Measurements from ENCODE around the gene ELOVL6. TPM values are rescaled to one million over a fixed set of nuclear protein-coding genes. Genes with fewer than 3 reads are reported as not detected.

The ELOVL6 gene
- total and polyA plus RNA-seq, 10 of the 15 experiments (the other 5 are each of a cell fraction or from before 2014, with no cell fraction given) = 3.9 to 33.5 (median 8.1) TPM

GRCh38 chr4:110008540-110008939 lies 189.9 kb downstream of the ELOVL6 start:
- H3K9me3 ChIP-seq (replicated peaks; ENCODE audit: control insufficient read depth, insufficient read depth, low read length) = no peaks in the 10 kb centered on the region
- H3K4me1 ChIP-seq (ENCODE audit: control insufficient read depth, insufficient read depth, low read length) = peaks cover 4% of the 10 kb centered on the region; the same call in 1 of the 2 replicates
- ChIA-PET RAD21 (ENCODE audit: unreplicated experiment) (interaction anchor here (0.8 to 1.4 kb wide), 2 partner anchors 9 to 504 kb away, joined by 3 to 4 read pairs; no protein-coding TSS in a partner anchor), POLR2A (no interaction called here), SMC1A (ENCODE audit: uncharacterized antibody, unreplicated experiment) (interaction anchor here (0.6 to 6.6 kb wide), 12 partner anchors 9 to 506 kb away, joined by 3 to 56 read pairs (median 3); no protein-coding TSS in a partner anchor), CTCF (interaction anchor here (1.1 to 22.1 kb wide), 5 partner anchors 10 to 505 kb away, joined by 3 to 812 read pairs (median 12); no protein-coding TSS in a partner anchor)
- FAIRE-seq (no peak), DNase-seq (ENCODE audit: low read depth, low spot score) (no peak), ATAC-seq (no peak)
- no TSS peak for BruUV-seq (replicated peaks)
- no peak overlapping the region for H2AFZ ChIP-seq (ENCODE audit: control insufficient read depth, low read depth, low read length)
- H3K9ac ChIP-seq (ENCODE audit: control insufficient read depth, insufficient read depth, low read length) = no peak overlapping the region
- H3K4me2 ChIP-seq (ENCODE audit: control insufficient read depth, insufficient read depth) = no peak overlapping the region
- H4K20me1 ChIP-seq (ENCODE audit: control insufficient read depth, insufficient read depth) = no peaks in the 10 kb centered on the region
- intact Hi-C loops (cut with micrococcal nuclease; ENCODE audit: unreplicated experiment) = loop anchor here (5.0 kb wide), 1 partner anchor 189 kb away; the partner anchor contains the start of gene ELOVL6
- 76% methylated on average over 2 of the region's 2 CpGs for WGBS (ENCODE audit: insufficient coverage, insufficient replicate concordance, low lambda C conversion rate, missing lambda C conversion rate)
- no peak overlapping the region for H3K27ac ChIP-seq (ENCODE audit: control insufficient read depth, insufficient read depth)
- no peaks in the 10 kb centered on the region for H3K36me3 ChIP-seq (ENCODE audit: control insufficient read depth in 2 of 2, insufficient read depth in 2 of 2, low read length in 1 of 2)
- no peaks in the 10 kb centered on the region for H3K27me3 ChIP-seq (replicated peaks in 1 of 2; ENCODE audit: control insufficient read depth in 2 of 2, insufficient read depth in 2 of 2, low read length in 1 of 2)
- H3K4me3 ChIP-seq = no peak overlapping the region
- in situ Hi-C loops (cut with MboI) = loop anchor here (10.0 to 25.0 kb wide), 2 partner anchors 306 to 1279 kb away; no protein-coding TSS in a partner anchor
- H3K79me2 ChIP-seq (ENCODE audit: control insufficient read depth, insufficient read depth, low read length) = no peaks in the 10 kb centered on the region
- TF ChIP-seq RELB (IDR thresholded peaks at IDR 0.05; ENCODE audit: low read depth) (no peak), FOXM1 (IDR thresholded peaks at IDR 0.05; ENCODE audit: low read depth, low read length) (no peak), TAF1 (IDR thresholded peaks at IDR 0.05; ENCODE audit: borderline replicate concordance, low read depth, low read length) (no peak), REST (IDR thresholded peaks at IDR 0.05; ENCODE audit: low read depth, low read length) (no peak), BCLAF1 (IDR thresholded peaks at IDR 0.05) (no peak), NR2C2 (IDR thresholded peaks at IDR 0.05; ENCODE audit: borderline replicate concordance, control insufficient read depth, insufficient read length, low read depth) (no peak)
